ENCODE data around the gene SBK1. TPM values are rescaled to one million over a fixed set of nuclear protein-coding genes. Genes with fewer than 3 reads are reported as not detected.
"Not testable (repeated sequence)": the region's sequence is repeated elsewhere in the genome, so short reads cannot be mapped to it uniquely, and the experiment has no call there.

The SBK1 gene
- total RNA-seq, 6 experiments from 2014 or later: 0.04 to 0.12 (median 0.07) TPM

- H3K9me3 ChIP-seq; intact Hi-C loops (cut with DNase I); H3K27me3 ChIP-seq; H3K27ac ChIP-seq; H3K4me1 ChIP-seq; DNase-seq; H3K36me3 ChIP-seq; H3K4me3 ChIP-seq: not testable (repeated sequence)
- WGBS (ENCODE audit: insufficient coverage, low coverage, low lambda C conversion rate, missing lambda C conversion rate): no CpG with 5 or more reads among the region's 75 CpGs
- TF ChIP-seq CTCF (IDR thresholded peaks at IDR 0.05): peak in 1 of 4 donors; percentile 19
- peak; percentile 99 to 100 (median 99) for ATAC-seq
Measured at GRCh38 chr16:28364268-28365173, 72.2 kb downstream of the SBK1 start.

DNA sequence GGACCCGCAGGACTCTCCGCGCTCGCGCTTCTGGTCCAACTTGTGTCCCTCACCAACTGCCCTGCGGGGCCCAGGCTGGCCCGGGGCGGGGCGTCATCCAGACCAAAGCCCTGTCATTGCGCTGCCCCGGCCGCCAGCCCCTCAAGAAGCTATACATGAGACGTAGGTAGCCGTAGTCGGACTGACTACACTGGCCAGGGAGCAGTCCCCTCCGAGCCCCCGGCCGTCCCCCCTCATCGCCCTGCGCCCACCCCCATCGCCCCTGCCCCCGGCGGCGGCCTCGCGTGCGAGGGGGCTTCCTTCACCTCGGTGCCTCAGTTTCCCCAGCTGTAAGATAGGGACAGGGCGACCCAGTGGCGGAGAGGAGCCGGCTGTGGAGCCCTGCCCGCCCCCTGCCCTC lies 75.6 kb downstream of the SBK1 start:
- H3K9me3 ChIP-seq; intact Hi-C loops (cut with DNase I); ATAC-seq; H3K4me3 ChIP-seq; H3K27ac ChIP-seq; H3K27me3 ChIP-seq; H3K4me1 ChIP-seq; H3K36me3 ChIP-seq: not testable (repeated sequence)
- no CpG with 5 or more reads among the region's 32 CpGs for WGBS (ENCODE audit: insufficient coverage, low coverage, low lambda C conversion rate, missing lambda C conversion rate)
- DNase-seq: peak in 1 of 3 donors; percentile 11

Small RNA genes within 50 kb of the gene (small RNA-seq; reads per million reads assigned to genes)
- 0 reads per million in 2 experiments for gene AC138904.2

Other genes with a start within 250 kb of the SBK1 start
- under 1 TPM in 1 of 6 experiments, not detected in 5; 0.33 TPM for gene GSG1L, start 228.8 kb upstream of the SBK1 start, total RNA-seq
- gene XPO6, start 80.6 kb upstream of the SBK1 start, total RNA-seq: 10 to 100 TPM; 41.8 to 62.1 (median 51.3) TPM
- 1 to 10 TPM in 1 of 6 experiments, under 1 TPM in 3, not detected in 2; 0.47 to 2.4 (median 0.72) TPM for gene NPIPB6, start 71.0 kb downstream of the SBK1 start, total RNA-seq
- gene EIF3CL, start 111.3 kb downstream of the SBK1 start, total RNA-seq: 100 to 1,000 TPM in 2 of 6 experiments, 10 to 100 TPM in 1, 1 to 10 TPM in 2, under 1 TPM in 1; 0.07 to 146 (median 19.7) TPM
- gene NPIPB7, start 179.8 kb downstream of the SBK1 start, total RNA-seq: not detected
- gene CLN3, start 199.5 kb downstream of the SBK1 start, total RNA-seq: 10 to 100 TPM; 16.5 to 47.8 (median 30.7) TPM
- gene APOBR, start 202.1 kb downstream of the SBK1 start, total RNA-seq: 1 to 10 TPM in 4 of 6 experiments, under 1 TPM in 2; 0.57 to 2.2 (median 1.5) TPM
- gene IL27, start 214.3 kb downstream of the SBK1 start, total RNA-seq: 10 to 100 TPM in 1 of 6 experiments, 1 to 10 TPM in 5; 1.1 to 13.9 (median 3.3) TPM
- 100 to 1,000 TPM in 2 of 6 experiments, 10 to 100 TPM in 4; 33.4 to 188 (median 80.7) TPM for gene NUPR1, start 246.4 kb downstream of the SBK1 start, total RNA-seq